GM12865 (cell line): Measurements from ENCODE around the gene TMEM147.

Experiments
- DNase-seq: peaks from one replicate; pipeline ENCODE4 v3.0.0; 2010; ENCODE audit warnings: low read depth
- H3K4me3 ChIP-seq: 2 replicates; pipeline ENCODE4 v1.5.1; 2011; ENCODE audit warnings: mild to moderate bottlenecking, low read depth, low read length, control low read depth
- TF ChIP-seq, protein P1 (sequence below): IDR thresholded peaks from 2 replicates; pipeline ENCODE4 v1.5.1; 2011; ENCODE audit warnings: low read length, control low read depth, low read depth, inconsistent platforms; ENCODE audit not compliant: insufficient read depth; ENCODE audit errors: missing control alignments

The TMEM147 gene

GRCh38 chr19:35518313-35518712 is 27.1 kb upstream of the TMEM147 start:
- DNase-seq, result no peak
- no peak overlapping the region for H3K4me3 ChIP-seq
- TF ChIP-seq, protein P1, sequence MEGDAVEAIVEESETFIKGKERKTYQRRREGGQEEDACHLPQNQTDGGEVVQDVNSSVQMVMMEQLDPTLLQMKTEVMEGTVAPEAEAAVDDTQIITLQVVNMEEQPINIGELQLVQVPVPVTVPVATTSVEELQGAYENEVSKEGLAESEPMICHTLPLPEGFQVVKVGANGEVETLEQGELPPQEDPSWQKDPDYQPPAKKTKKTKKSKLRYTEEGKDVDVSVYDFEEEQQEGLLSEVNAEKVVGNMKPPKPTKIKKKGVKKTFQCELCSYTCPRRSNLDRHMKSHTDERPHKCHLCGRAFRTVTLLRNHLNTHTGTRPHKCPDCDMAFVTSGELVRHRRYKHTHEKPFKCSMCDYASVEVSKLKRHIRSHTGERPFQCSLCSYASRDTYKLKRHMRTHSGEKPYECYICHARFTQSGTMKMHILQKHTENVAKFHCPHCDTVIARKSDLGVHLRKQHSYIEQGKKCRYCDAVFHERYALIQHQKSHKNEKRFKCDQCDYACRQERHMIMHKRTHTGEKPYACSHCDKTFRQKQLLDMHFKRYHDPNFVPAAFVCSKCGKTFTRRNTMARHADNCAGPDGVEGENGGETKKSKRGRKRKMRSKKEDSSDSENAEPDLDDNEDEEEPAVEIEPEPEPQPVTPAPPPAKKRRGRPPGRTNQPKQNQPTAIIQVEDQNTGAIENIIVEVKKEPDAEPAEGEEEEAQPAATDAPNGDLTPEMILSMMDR, result no peak

- TF ChIP-seq, protein P1, result no peak
- no peak for DNase-seq
- H3K4me3 ChIP-seq, result no peak overlapping the region
Observed at GRCh38 chr19:35519291-35519690, 26.1 kb upstream of the TMEM147 start.

- TF ChIP-seq, protein P1, result no peak
- no peak overlapping the region for H3K4me3 ChIP-seq
- DNase-seq, result no peak
Observed at GRCh38 chr19:35521124-35521743, 24.2 kb upstream of the TMEM147 start.

- DNase-seq, result no peak
- TF ChIP-seq, protein P1, result no peak
- H3K4me3 ChIP-seq, result no peak overlapping the region
Observed at GRCh38 chr19:35522745-35523327, 22.6 kb upstream of the TMEM147 start.

DNA sequence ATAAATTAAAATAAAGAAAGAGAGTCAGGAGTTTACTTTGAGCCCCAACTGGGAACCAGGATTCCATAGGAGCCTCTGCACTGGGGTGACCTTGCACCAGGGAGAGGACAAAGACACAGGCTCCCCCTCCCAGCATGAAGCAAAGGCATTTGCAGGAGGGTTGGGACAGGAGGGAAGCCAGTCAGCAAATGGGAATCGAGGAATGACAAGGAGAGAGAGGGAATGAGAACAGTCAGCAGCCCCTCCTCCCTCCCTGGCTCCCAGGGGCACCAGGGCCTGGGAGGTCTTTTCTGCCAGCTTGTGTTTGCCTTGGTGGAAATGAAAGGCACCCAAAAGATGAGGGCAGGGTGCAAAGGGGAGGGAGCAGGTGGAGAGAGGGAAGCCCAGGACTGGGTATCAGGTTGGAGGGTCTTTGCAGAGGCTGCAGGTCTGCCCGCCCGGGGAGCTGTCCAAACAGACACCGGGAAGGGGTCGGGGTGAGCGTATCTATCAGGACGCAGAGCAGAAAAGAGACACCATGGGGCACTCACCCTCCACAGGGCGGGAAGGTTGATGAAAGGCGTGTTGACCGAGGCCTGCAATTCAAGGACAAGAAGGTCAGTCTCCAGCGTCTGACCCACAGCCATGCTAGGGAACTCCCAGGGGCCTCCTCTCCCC is 21.1 kb upstream of the TMEM147 start:
- no peak overlapping the region for H3K4me3 ChIP-seq
- no peak for DNase-seq
- TF ChIP-seq, protein P1, result no peak

GRCh38 chr19:35525873-35526272 is 19.6 kb upstream of the TMEM147 start:
- no peak overlapping the region for H3K4me3 ChIP-seq
- DNase-seq, result no peak
- TF ChIP-seq, protein P1, result no peak
